IMR-90 (cell line): ENCODE measurements around the gene SOX21. TPM values are rescaled to one million over a fixed set of nuclear protein-coding genes. Genes with fewer than 3 reads are reported as not detected.

Experiments used
- ATAC-seq: fragments of 200-7000 bp; cut with Tn5 transposase; 2 replicates; pipeline ENCODE4 v1.9.1; 2020; ENCODE audit warnings: low read depth, mild to moderate bottlenecking, moderate library complexity
- BruUV-seq: library from RNA; stranded (reverse); fragments of 400-500 nt; replicated peaks from 2 replicates; lab custom pipeline; 2021; lab: Mats Ljungman, UMichigan
- CTCF ChIA-PET: fragments of 300-600 bp; formaldehyde crosslinking; extraction: SDS; loops from one replicate; lab custom pipeline; 2021; ENCODE audit warnings: antibody characterized with exemption; lab: Yijun Ruan, JAX
- POLR2A ChIA-PET: fragments of 300-600 bp; sonication (Branson Sonifier 250); formaldehyde crosslinking; loops from one replicate; lab custom pipeline; 2022; ENCODE audit warnings: antibody characterized with exemption; ENCODE audit not compliant: unreplicated experiment; lab: Charles Lee
- DNase-seq: peaks from one replicate; pipeline ENCODE4 v3.0.0; 2013
- H2AFZ ChIP-seq: replicated peaks from 2 replicates; pipeline ENCODE3; 2013; ENCODE audit warnings: low read length, mild to moderate bottlenecking; ENCODE audit not compliant: poor library complexity
- H2AK5ac ChIP-seq: 2 replicates; pipeline ENCODE4 v1.6.1; 2013; ENCODE audit warnings: low read depth, low read length, inconsistent platforms
- H2AK9ac ChIP-seq: replicated peaks from 2 replicates; pipeline ENCODE3; 2013; ENCODE audit warnings: mild to moderate bottlenecking, low read depth, low read length, moderate library complexity; ENCODE audit not compliant: poor library complexity
- H2BK120ac ChIP-seq: 2 replicates; pipeline ENCODE4 v1.6.1; 2013; ENCODE audit warnings: low read depth, low read length, inconsistent platforms
- H2BK15ac ChIP-seq: 3 replicates; pipeline ENCODE4 v1.6.1; 2013; ENCODE audit warnings: low read depth, low read length, inconsistent platforms
- H2BK20ac ChIP-seq: 2 replicates; pipeline ENCODE4 v1.6.1; 2013; ENCODE audit warnings: low read depth, mild to moderate bottlenecking, inconsistent platforms, low read length, moderate library complexity
- H2BK5ac ChIP-seq: 2 replicates; pipeline ENCODE4 v1.6.1; 2013; ENCODE audit warnings: mild to moderate bottlenecking, low read depth, low read length, inconsistent platforms; ENCODE audit not compliant: poor library complexity, severe bottlenecking
- H3K14ac ChIP-seq: replicated peaks from 2 replicates; pipeline ENCODE4 v1.6.1; 2013; ENCODE audit warnings: low read depth, low read length, inconsistent platforms
- H3K18ac ChIP-seq: 2 replicates; pipeline ENCODE4 v1.6.1; 2013; ENCODE audit warnings: low read depth, low read length, control low read depth
- H3K23ac ChIP-seq: 2 replicates; pipeline ENCODE4 v1.6.1; 2013; ENCODE audit warnings: low read depth, low read length, inconsistent platforms
- H3K27ac ChIP-seq: 2 replicates; pipeline ENCODE4 v1.5.1; 2013; ENCODE audit warnings: mild to moderate bottlenecking, control low read depth, low read length; ENCODE audit not compliant: insufficient read depth
- H3K27me3 ChIP-seq: 2 replicates; pipeline ENCODE4 v1.6.1; 2013; ENCODE audit warnings: low read length; ENCODE audit not compliant: control insufficient read depth, insufficient read depth
- H3K36me3 ChIP-seq: 2 replicates; pipeline ENCODE4 v1.6.1; 2013; ENCODE audit warnings: low read length, mixed read lengths; ENCODE audit not compliant: control insufficient read depth, insufficient read depth
- H3K4ac ChIP-seq: 2 replicates; pipeline ENCODE4 v1.6.1; 2013; ENCODE audit warnings: low read depth, low read length, inconsistent platforms
- H3K4me1 ChIP-seq: 2 replicates; pipeline ENCODE4 v1.6.1; 2013; ENCODE audit warnings: low read length, mixed read lengths; ENCODE audit not compliant: control insufficient read depth, insufficient read depth
- H3K4me2 ChIP-seq: 2 replicates; pipeline ENCODE4 v1.6.1; 2013; ENCODE audit warnings: low read depth, mild to moderate bottlenecking, control low read depth, low read length, moderate library complexity
- H3K4me3 ChIP-seq: 2 replicates; pipeline ENCODE4 v1.5.1; 2013; ENCODE audit warnings: low read depth, mild to moderate bottlenecking, control low read depth, low read length, moderate library complexity; ENCODE audit not compliant: insufficient read depth
- H3K56ac ChIP-seq: 2 replicates; pipeline ENCODE4 v1.6.1; 2013; ENCODE audit warnings: low read length, inconsistent platforms; ENCODE audit not compliant: insufficient read depth; ENCODE audit errors: extremely low read depth
- H3K79me1 ChIP-seq, 2 experiments: 2 replicates each; pipeline ENCODE4 v1.6.1; 2013; ENCODE audit warnings: low read length in 2 of 2, inconsistent platforms in 1 of 2, low read depth in 1 of 2
- H3K9ac ChIP-seq: 2 replicates; pipeline ENCODE4 v1.6.1; 2013; ENCODE audit warnings: low read depth, low read length, control low read depth
- H3K9me1 ChIP-seq: 2 replicates; pipeline ENCODE4 v1.6.1; 2013; ENCODE audit warnings: low read length, inconsistent platforms; ENCODE audit not compliant: insufficient read depth
- H3K9me3 ChIP-seq: 2 replicates; pipeline ENCODE4 v1.6.1; 2013; ENCODE audit warnings: low read length; ENCODE audit not compliant: control insufficient read depth, insufficient read depth
- H4K20me1 ChIP-seq: 2 replicates; pipeline ENCODE4 v1.6.1; 2013; ENCODE audit warnings: low read length, inconsistent platforms; ENCODE audit not compliant: insufficient read depth
- H4K5ac ChIP-seq: 2 replicates; pipeline ENCODE4 v1.6.1; 2013; ENCODE audit warnings: mild to moderate bottlenecking, low read depth, low read length, control low read depth
- H4K8ac ChIP-seq, 2 experiments: 2 replicates each; pipeline ENCODE4 v1.6.1; 2013; ENCODE audit warnings: low read depth in 2 of 2, low read length in 2 of 2, control low read depth in 1 of 2, inconsistent platforms in 1 of 2
- H4K91ac ChIP-seq: 2 replicates; pipeline ENCODE4 v1.6.1; 2013; ENCODE audit warnings: low read depth, low read length, inconsistent platforms; ENCODE audit not compliant: insufficient read depth
- BHLHE40 ChIP-seq: fragments of 150-350 bp; IDR thresholded peaks from 2 replicates; pipeline ENCODE4 v1.6.1; 2016; ENCODE audit warnings: mild to moderate bottlenecking, low read depth, low read length
- CTCF ChIP-seq: conservative IDR thresholded peaks from 2 replicates; pipeline ENCODE4 v1.5.1; 2012; ENCODE audit warnings: mild to moderate bottlenecking, low read depth, low read length, improper control_type of control experiment
- ELK1 ChIP-seq: fragments of 150-350 bp; IDR thresholded peaks from 2 replicates; pipeline ENCODE4 v1.6.1; 2016; ENCODE audit warnings: low read depth, mild to moderate bottlenecking, low read length, moderate library complexity, borderline replicate concordance
- FOS ChIP-seq: fragments of 150-350 bp; IDR thresholded peaks from 2 replicates; pipeline ENCODE4 v1.6.1; 2016; ENCODE audit warnings: low read depth, low read length
- MAFK ChIP-seq: IDR thresholded peaks from 2 replicates; pipeline ENCODE4 v1.6.1; 2012; ENCODE audit warnings: low read depth, low read length, improper control_type of control experiment
- MAZ ChIP-seq: IDR thresholded peaks from 2 replicates; pipeline ENCODE4 v1.6.1; 2012; ENCODE audit warnings: low read depth, mild to moderate bottlenecking, low read length, improper control_type of control experiment, moderate library complexity, borderline replicate concordance
- MXI1 ChIP-seq: IDR thresholded peaks from 2 replicates; pipeline ENCODE4 v1.6.1; 2012; ENCODE audit warnings: low read depth, mild to moderate bottlenecking, low read length, moderate library complexity, borderline replicate concordance
- NFE2L2 ChIP-seq: fragments of 150-350 bp; IDR thresholded peaks from 2 replicates; pipeline ENCODE4 v1.6.1; 2016; ENCODE audit warnings: low read depth, mild to moderate bottlenecking, low read length
- POLR2A ChIP-seq: IDR thresholded peaks from 2 replicates; pipeline ENCODE4 v1.6.1; 2012; ENCODE audit warnings: mild to moderate bottlenecking, low read depth, low read length
- RAD21 ChIP-seq: IDR thresholded peaks from 2 replicates; pipeline ENCODE4 v1.6.1; 2012; ENCODE audit warnings: low read length, improper control_type of control experiment
- RFX5 ChIP-seq: IDR thresholded peaks from 2 replicates; pipeline ENCODE4 v1.8.0; 2012; ENCODE audit warnings: low read depth, mild to moderate bottlenecking, low read length, moderate library complexity
- USF2 ChIP-seq: fragments of 150-350 bp; IDR thresholded peaks from 2 replicates; pipeline ENCODE4 v1.6.1; 2017; ENCODE audit warnings: mild to moderate bottlenecking, antibody characterized with exemption, low read length, low read depth
- WGBS, 2 experiments: methylation state at CpG; one replicate each; pipeline versions ENCODE4 v1.1.5 to v1.1.7; 2013; ENCODE audit warnings: missing lambda C conversion rate in 2 of 2; ENCODE audit not compliant: insufficient read length in 1 of 2; ENCODE audit errors: extremely low coverage in 2 of 2; 5-methylcytosine and 5-hydroxymethylcytosine counted together
- dilution Hi-C: fragments of 300-500 bp; cut with HindIII; formaldehyde crosslinking; loops from one replicate; pipeline ENCODE4 v1.14.3; 2018; ENCODE audit warnings: low sequenced_read_pairs; ENCODE audit not compliant: unreplicated experiment
- in situ Hi-C: fragments of 300-500 bp; cut with MboI; formaldehyde crosslinking; loops from 3 replicates; pipeline ENCODE4 v1.14.3; 2019; ENCODE audit warnings: low sequenced_read_pairs, inconsistent platforms, mixed read lengths
- intact Hi-C: fragments of 100-400 bp; cut with micrococcal nuclease; formaldehyde crosslinking; loops from 2 replicates; pipeline ENCODE4 v1.10.0; 2022
- polyA plus RNA-seq, 3 experiments: library from polyadenylated mRNA; depleted of rRNA; stranded (reverse); fragments of >200 nt; gene quantifications; 2 replicates each; pipeline ENCODE4 v1.2.3, GENCODE V29; 2012; ENCODE audit warnings: low replicate concordance in 1 of 3
- total RNA-seq: library from RNA; depleted of rRNA; stranded (reverse); fragments of >200 nt; gene quantifications from 2 replicates; pipeline ENCODE4 v1.2.3, GENCODE V29; 2012

SOX21 gene
- total and polyA plus RNA-seq, 2 of the 4 experiments (the other 2 are of a cell fraction): not detected

- Histone ChIP-seq H2BK120ac (no peak overlapping the region), H2BK5ac (no peak overlapping the region), H3K4me1 (peaks cover 3% of the 10 kb centered on the region; the same call in 1 of the 2 replicates), H2AK5ac (no peak overlapping the region), H4K8ac (no peak overlapping the region), H3K9ac (no peak overlapping the region), H2BK20ac (no peak overlapping the region), H3K79me1 (no peaks in the 10 kb centered on the region), H4K91ac (no peak overlapping the region), H3K4me2 (no peak overlapping the region), H3K36me3 (no peaks in the 10 kb centered on the region), H3K56ac (no peak overlapping the region), H2AFZ (no peak overlapping the region), H3K18ac (no peak overlapping the region), H3K14ac (no peak overlapping the region), H2BK15ac (no peak overlapping the region), H3K27me3 (peaks cover 70% of the 10 kb centered on the region), H4K5ac (no peak overlapping the region), H3K23ac (no peak overlapping the region), H3K27ac (no peak overlapping the region), H3K4me3 (no peak overlapping the region), H3K9me1 (no peaks in the 10 kb centered on the region), H2AK9ac (no peak overlapping the region), H4K20me1 (0 out of 2 replicates have a peak, but pooled peaks cover 8% of the 10 kb centered on the region), H3K4ac (no peak overlapping the region), H3K9me3 (peaks cover 4% of the 10 kb centered on the region; the same call in 1 of the 2 replicates)
- ATAC-seq (no peak), DNase-seq (no peak)
- in situ Hi-C loops (no loop called here), dilution Hi-C loops (no loop called here), intact Hi-C loops (loop anchor here (10.0 kb wide), 1 partner anchor 691 kb away; no protein-coding TSS in a partner anchor)
- TF ChIP-seq POLR2A (no peak), BHLHE40 (no peak), RFX5 (no peak), NFE2L2 (no peak), FOS (no peak), ELK1 (no peak), RAD21 (no peak), MAFK (no peak), MXI1 (no peak), CTCF (no peak), MAZ (no peak), USF2 (no peak)
- BruUV-seq: no TSS peak
- ChIA-PET CTCF (no interaction called here), POLR2A (no interaction called here)
- no CpG with 5 or more reads among the region's 22 CpGs for WGBS, 2 experiments
Observed at GRCh38 chr13:94713561-94714182, 1.3 kb upstream of the SOX21 start.
